Keratinocyte (primary cell): ENCODE data around the gene TMEM163. TPM values are rescaled to one million over a fixed set of nuclear protein-coding genes. Genes with fewer than 3 reads are reported as not detected.

Experiments used
- DNase-seq: peaks from one replicate; pipeline ENCODE4 v3.0.0-alpha.2; 2011; ENCODE audit warnings: low read depth, missing footprints, low spot score
- FAIRE-seq: peaks from 2 replicates; lab custom pipeline; 2011; peaks lifted over from hg19 to GRCh38; lab: Jason Lieb, UNC
- H2AFZ ChIP-seq: 2 replicates; pipeline ENCODE4 v1.6.0; 2012; ENCODE audit warnings: low read length, control low read depth, inconsistent platforms; ENCODE audit not compliant: control insufficient read depth
- H3K27ac ChIP-seq: 2 replicates; pipeline ENCODE4 v1.5.1; 2011; ENCODE audit warnings: low read length; ENCODE audit not compliant: control insufficient read depth, insufficient read depth
- H3K27me3 ChIP-seq: 3 replicates; pipeline ENCODE4 v1.6.0; 2011; ENCODE audit warnings: low read length; ENCODE audit not compliant: control insufficient read depth, insufficient read depth; ENCODE audit errors: extremely low read depth
- H3K36me3 ChIP-seq, 2 experiments: 2 replicates in 1 of 2; 3 replicates in 1 of 2; pipeline ENCODE4 v1.5.1; 2011; ENCODE audit warnings: low read length in 2 of 2, mild to moderate bottlenecking in 1 of 2; ENCODE audit not compliant: control insufficient read depth in 2 of 2, insufficient read depth in 2 of 2; ENCODE audit errors: extremely low read depth in 1 of 2
- H3K4me1 ChIP-seq: 3 replicates; pipeline ENCODE4 v1.5.1; 2011; ENCODE audit warnings: low read length; ENCODE audit not compliant: control insufficient read depth, insufficient read depth; ENCODE audit errors: extremely low read depth
- H3K4me2 ChIP-seq: 3 replicates; pipeline ENCODE4 v1.6.0; 2011; ENCODE audit warnings: low read depth, low read length; ENCODE audit not compliant: control insufficient read depth, insufficient read depth; ENCODE audit errors: extremely low read depth
- H3K4me3 ChIP-seq, 3 experiments: fragments of 200-600 bp in 1 of 3; sonication (generic) in 1 of 3; 2 replicates in 2 of 3; 3 replicates in 1 of 3; pipeline ENCODE4 v1.5.1; 2011 to 2016; ENCODE audit warnings: low read length in 3 of 3, mild to moderate bottlenecking in 3 of 3, control low read depth in 2 of 3, inconsistent platforms in 1 of 3, low read depth in 1 of 3, mixed read lengths in 1 of 3, mixed run types in 1 of 3, moderate library complexity in 1 of 3; ENCODE audit not compliant: control insufficient read depth in 2 of 3, insufficient read depth in 2 of 3; ENCODE audit errors: extremely low read depth in 1 of 3
- H3K79me2 ChIP-seq: 2 replicates; pipeline ENCODE4 v1.6.0; 2012; ENCODE audit warnings: low read length; ENCODE audit not compliant: control insufficient read depth, insufficient read depth
- H3K9ac ChIP-seq: 3 replicates; pipeline ENCODE4 v1.6.0; 2011; ENCODE audit warnings: low read length; ENCODE audit not compliant: control insufficient read depth, insufficient read depth; ENCODE audit errors: extremely low read depth
- H3K9me1 ChIP-seq: 3 replicates; pipeline ENCODE4 v1.6.0; 2011; ENCODE audit warnings: low read length; ENCODE audit not compliant: control insufficient read depth, insufficient read depth; ENCODE audit errors: extremely low read depth
- H3K9me3 ChIP-seq: 2 replicates; pipeline ENCODE4 v1.5.1; 2012; ENCODE audit warnings: low read depth, low read length; ENCODE audit not compliant: control insufficient read depth
- H4K20me1 ChIP-seq: 3 replicates; pipeline ENCODE4 v1.6.0; 2011; ENCODE audit warnings: low read length; ENCODE audit not compliant: control insufficient read depth, insufficient read depth; ENCODE audit errors: extremely low read depth
- EZH2 ChIP-seq: IDR thresholded peaks from one replicate; pipeline ENCODE4 v1.6.1; 2012; ENCODE audit warnings: inconsistent platforms, mild to moderate bottlenecking, low read length, moderate library complexity
- dilution Hi-C: fragments of 300-500 bp; cut with MboI; formaldehyde crosslinking; loops from one replicate; pipeline ENCODE4 v1.7.0; 2020; ENCODE audit warnings: low sequenced_read_pairs; ENCODE audit not compliant: extremely low pct_ligation_motif_present
- polyA plus RNA-seq, 5 experiments: library from polyadenylated mRNA; depleted of rRNA in 3 of 5; stranded (reverse) in 3 of 5; stranded (forward) in 1 of 5; unstranded in 1 of 5; fragments of >200 nt; gene quantifications; 1 replicate in 1 of 5; 2 replicates in 3 of 5; 3 replicates in 1 of 5; pipeline versions ENCODE4 v1.2.1 to v1.2.3, GENCODE V29; 2011 to 2012; ENCODE audit warnings: missing spikeins in 2 of 5, low read depth in 1 of 5, low replicate concordance in 1 of 5
- TF ChIP-seq, protein P1 (sequence below), 3 experiments: IDR thresholded peaks in 1 of 3; conservative IDR thresholded peaks in 1 of 3; optimal IDR thresholded peaks in 1 of 3; 2 replicates in 2 of 3; 3 replicates in 1 of 3; pipeline versions ENCODE3 to v1.5.1; 2011; ENCODE audit warnings: low read length in 3 of 3, mild to moderate bottlenecking in 3 of 3, moderate library complexity in 2 of 3, control low read depth in 1 of 3, inconsistent platforms in 1 of 3; ENCODE audit not compliant: insufficient read depth in 2 of 3; ENCODE audit errors: extremely low read depth in 1 of 3

TMEM163 gene
- polyA plus RNA-seq, 1 donor (not counting 4 experiments of a cell fraction or from before 2014, with no cell fraction given), result not detected

DNA sequence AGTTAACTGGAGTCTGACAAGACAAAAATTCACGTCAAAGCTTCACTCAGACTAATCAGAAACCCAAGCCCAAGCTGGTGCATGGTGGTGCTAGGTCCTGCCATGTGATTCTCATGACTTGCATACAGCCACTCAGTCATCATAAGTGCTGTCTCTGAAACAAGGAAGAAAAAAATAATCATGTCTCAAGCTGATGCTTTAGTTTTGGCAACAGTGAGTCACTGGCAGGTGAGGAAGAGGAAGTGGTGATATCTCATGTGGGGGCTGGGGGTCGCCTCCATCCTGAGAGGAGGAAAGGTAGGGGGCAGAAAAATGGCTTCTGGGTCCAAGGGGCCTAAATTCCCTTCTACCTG is 136.3 kb downstream of the TMEM163 start:
- no peak for DNase-seq

DNA sequence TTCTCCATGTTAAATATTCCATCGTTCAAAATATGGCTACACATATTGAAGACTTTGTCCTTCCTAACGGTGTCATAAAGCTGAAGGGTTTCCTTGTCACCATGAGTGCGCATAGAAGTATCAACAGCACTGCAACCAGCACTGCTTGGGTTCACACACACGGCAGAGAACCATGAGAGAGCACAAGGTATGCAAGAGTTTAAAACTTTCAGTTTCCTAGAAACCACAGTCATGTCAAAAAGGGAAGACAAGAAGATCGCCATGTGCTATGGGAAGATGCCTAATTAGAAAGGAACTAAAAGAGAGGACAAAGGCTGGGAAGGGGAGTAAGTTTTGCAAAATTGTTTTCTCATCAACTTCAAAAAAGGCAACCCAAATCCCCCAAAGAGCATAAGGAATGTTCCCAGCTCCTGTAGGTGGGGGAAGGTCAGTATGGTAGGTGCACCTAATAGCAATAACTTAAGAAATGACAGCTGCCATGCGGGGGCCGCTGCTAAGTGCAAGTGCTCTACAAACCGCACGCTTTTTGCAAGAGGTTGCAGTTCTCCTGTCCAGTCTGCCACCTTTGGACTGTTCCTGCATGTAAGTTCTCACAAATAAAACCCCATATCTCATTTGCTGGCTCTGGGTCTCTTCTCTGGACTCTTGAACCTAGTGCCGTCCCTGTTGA is 136.8 kb downstream of the TMEM163 start:
- Histone ChIP-seq H3K79me2 (no peaks in the 10 kb centered on the region), H3K27ac (no peak overlapping the region), H3K36me3 (no peaks in the 10 kb centered on the region), H2AFZ (no peak overlapping the region), H3K4me3 (no peak overlapping the region), H3K9ac (no peak overlapping the region), H3K4me1 (no peaks in the 10 kb centered on the region), H3K9me1 (no peaks in the 10 kb centered on the region), H3K4me2 (no peak overlapping the region), H4K20me1 (no peaks in the 10 kb centered on the region), H3K9me3 (no peaks in the 10 kb centered on the region), H3K27me3 (no peaks in the 10 kb centered on the region)
- TF ChIP-seq EZH2, result no peak
- TF ChIP-seq, protein P1, sequence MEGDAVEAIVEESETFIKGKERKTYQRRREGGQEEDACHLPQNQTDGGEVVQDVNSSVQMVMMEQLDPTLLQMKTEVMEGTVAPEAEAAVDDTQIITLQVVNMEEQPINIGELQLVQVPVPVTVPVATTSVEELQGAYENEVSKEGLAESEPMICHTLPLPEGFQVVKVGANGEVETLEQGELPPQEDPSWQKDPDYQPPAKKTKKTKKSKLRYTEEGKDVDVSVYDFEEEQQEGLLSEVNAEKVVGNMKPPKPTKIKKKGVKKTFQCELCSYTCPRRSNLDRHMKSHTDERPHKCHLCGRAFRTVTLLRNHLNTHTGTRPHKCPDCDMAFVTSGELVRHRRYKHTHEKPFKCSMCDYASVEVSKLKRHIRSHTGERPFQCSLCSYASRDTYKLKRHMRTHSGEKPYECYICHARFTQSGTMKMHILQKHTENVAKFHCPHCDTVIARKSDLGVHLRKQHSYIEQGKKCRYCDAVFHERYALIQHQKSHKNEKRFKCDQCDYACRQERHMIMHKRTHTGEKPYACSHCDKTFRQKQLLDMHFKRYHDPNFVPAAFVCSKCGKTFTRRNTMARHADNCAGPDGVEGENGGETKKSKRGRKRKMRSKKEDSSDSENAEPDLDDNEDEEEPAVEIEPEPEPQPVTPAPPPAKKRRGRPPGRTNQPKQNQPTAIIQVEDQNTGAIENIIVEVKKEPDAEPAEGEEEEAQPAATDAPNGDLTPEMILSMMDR (optimal IDR thresholded peaks at IDR 0.05 in 1 of 3, IDR thresholded peaks at IDR 0.05 in 1 of 3, conservative IDR thresholded peaks at IDR 0.05 in 1 of 3; ENCODE audit: extremely low read depth in 1 of 3, insufficient read depth in 2 of 3, low read length in 3 of 3), result no peak
- FAIRE-seq (no peak), DNase-seq (no peak)
- dilution Hi-C loops, result no loop called here

More for the DNA sequence above, 136.3 kb downstream of the TMEM163 start:
- no peak for TF ChIP-seq EZH2
- TF ChIP-seq, protein P1 (optimal IDR thresholded peaks at IDR 0.05 in 1 of 3, IDR thresholded peaks at IDR 0.05 in 1 of 3, conservative IDR thresholded peaks at IDR 0.05 in 1 of 3; ENCODE audit: extremely low read depth in 1 of 3, insufficient read depth in 2 of 3, low read length in 3 of 3), result no peak
- Histone ChIP-seq H3K9me1 (no peaks in the 10 kb centered on the region), H3K27me3 (no peaks in the 10 kb centered on the region), H3K36me3 (no peaks in the 10 kb centered on the region), H3K4me3 (no peak overlapping the region), H2AFZ (no peak overlapping the region), H3K27ac (no peak overlapping the region), H3K9me3 (no peaks in the 10 kb centered on the region), H3K4me2 (no peak overlapping the region), H4K20me1 (no peaks in the 10 kb centered on the region), H3K4me1 (no peaks in the 10 kb centered on the region), H3K9ac (no peak overlapping the region), H3K79me2 (no peaks in the 10 kb centered on the region)
- FAIRE-seq, result no peak
- dilution Hi-C loops, result no loop called here
